Tongue (tissue), 2 donors: Measurements from ENCODE around the gene NT5C2. TPM values are rescaled to one million over a fixed set of nuclear protein-coding genes. Genes with fewer than 3 reads are reported as not detected.
A peak's percentile ranks its signal among the peaks of the same experiment; 100 is the strongest.
"Not testable (repeated sequence)": the region's sequence is repeated elsewhere in the genome, so short reads cannot be mapped to it uniquely, and the experiment has no call there.

ENCODE experiments used
- DNase-seq: peaks from one replicate; pipeline ENCODE4 v3.0.0-alpha.2; 2015
- total RNA-seq: library from RNA; depleted of rRNA; stranded (reverse); fragments of >200 nt; gene quantifications from one replicate; pipeline ENCODE4 v1.2.3, GENCODE V29; 2014

Gene NT5C2
- total RNA-seq, 1 donor from 2014 or later, result 154 TPM

DNA sequence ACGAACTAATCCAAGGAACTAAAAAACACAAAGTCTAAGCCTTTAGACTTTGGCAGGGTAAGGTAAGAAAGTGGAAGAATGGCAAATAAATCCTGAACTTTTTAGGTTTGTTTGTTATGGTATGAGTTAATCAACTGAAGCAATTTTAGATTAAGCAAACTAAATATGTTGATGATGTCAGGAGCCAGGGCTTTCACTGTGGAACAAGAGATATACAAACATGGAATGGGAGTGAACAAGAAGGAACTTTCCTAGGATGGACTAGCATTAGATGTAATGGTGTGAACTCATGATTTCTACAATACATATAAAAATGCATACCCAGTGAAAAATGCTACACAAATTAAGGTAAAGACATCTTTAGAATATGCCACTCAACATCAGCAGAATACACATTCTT, 35.8 kb downstream of the NT5C2 start:
- no peak for DNase-seq

DNA sequence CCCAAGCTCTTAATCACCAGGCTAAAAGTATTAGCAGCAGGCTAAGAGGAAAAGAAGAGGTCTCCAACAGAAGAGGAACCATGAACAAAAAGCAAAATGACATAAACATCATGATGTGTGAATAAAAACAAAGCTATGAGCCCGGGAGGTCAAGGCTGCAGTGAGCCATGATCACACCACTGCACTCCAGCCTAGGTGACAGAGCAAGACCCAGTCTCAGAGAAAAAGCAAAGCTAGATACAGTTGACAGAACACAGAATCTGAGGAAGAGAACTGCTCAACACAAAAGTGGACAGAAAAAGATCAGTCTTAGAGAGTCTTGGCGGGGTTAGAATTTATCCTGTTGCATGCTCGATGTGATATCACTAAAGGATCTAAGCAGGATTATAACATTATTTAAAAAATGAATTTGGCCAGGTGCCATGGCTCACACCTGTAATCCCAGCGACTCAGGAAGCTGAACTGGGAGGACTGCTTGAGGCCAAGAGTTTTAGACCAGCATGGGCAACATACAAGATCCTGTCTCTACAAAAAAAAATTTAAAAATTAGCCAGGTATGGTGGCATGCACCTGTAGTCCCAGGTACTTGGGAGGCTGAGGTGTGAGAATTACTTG, 37.5 kb downstream of the NT5C2 start:
- no peak for DNase-seq

DNA sequence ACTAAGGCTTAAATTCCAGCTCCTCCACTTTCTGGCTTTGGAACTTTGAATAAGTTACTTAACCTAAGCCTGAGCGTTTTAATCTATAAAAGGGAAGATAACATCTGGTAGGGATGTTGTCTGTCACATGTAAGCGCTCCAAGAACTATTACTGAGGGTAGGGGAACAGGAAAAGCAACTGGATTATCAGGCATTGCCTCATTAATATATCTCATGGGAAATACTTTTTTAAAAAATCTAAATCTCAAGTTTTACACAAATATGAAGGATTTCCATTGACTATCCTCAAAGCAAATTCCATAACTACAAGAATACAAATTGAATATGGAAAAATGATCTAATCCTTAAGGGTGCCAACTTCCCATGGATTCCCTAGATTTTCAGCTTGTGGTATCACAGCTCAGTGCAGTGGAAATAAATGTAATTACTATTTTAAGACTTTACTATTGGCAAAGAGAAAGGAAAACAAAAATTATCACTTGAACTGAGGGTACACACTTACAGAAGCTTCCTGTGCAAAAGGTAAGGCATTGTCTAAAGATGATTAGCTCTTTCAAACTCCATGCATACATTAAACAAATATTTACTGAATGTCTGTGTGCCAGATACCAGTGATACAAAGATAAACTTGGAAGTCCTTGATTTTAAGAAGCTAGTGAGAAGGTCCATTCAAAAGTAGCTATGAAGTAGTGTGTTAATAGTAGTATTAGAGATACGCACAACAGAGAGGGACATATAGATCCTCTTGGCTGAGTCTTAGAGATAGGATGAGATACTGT, 38.4 kb downstream of the NT5C2 start:
- DNase-seq, result peak; percentile 54

DNA sequence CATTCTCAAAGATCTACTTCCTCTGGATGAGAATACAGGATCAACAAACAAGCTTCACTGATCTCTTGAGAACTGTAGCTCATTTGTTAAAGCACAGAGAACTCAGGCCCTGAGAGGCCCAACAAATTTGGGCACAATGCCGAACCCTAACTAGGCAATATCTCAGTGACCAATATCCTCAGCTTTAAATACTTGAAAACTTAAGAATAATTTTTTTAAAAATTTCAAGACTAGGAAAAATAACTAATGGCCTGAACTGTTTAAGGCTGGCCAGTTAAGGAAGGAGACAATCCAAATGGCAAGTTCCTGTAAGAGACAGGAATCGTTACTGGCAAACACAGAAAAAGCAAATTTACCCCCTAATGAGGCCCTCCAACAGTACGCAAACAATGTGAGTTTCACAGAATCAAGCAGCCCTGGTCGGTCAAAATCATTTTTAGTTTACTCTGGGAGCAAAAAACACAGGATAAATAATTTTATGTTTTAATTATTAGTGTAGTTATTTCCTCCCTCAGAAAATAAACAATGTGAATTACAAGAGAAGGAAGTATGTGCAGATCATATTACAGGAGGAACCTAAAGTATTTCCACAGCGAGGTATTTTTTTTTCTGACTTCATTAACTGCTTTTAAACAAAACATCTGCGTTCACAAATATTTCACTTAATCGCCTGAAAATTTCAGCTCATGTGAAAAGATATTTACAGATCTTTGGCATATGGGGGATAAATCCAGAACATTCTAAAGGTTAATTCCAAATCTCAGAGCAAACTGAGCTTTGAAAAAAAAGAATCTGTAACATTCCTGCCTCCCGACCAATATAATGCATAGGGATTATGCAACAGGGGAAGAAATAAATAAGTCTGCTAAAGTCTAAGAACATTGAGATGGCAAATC, 39.5 kb downstream of the NT5C2 start:
- DNase-seq, result peak; percentile 68

DNA sequence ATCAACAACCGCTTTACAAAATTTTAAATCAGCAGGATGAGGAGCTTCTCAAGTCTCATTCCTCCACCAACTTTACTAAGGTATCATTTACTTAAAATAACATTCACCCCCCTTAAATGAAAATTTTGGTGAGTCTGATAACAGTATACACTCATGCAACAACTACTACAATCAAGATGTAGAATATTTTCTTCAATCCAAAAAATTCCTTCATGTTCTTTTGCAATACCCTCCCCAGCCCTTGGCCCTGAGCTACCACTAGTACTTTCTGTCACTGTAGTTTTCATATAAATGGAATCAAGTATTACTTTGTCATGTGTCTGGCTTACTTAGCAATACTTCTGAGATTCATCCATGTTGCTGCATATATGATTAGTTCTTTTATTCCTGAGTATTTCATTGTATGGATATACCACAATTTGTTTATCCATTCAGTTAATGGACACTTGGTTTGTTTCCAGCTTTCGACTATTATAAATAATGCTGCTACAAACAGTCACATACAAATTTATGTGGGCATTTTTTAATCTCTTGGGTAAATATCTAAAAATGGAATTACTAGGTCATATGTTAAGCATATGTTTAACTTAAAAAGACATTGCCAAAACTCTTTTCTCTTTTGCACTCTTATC, 43.0 kb downstream of the NT5C2 start:
- no peak for DNase-seq

DNA sequence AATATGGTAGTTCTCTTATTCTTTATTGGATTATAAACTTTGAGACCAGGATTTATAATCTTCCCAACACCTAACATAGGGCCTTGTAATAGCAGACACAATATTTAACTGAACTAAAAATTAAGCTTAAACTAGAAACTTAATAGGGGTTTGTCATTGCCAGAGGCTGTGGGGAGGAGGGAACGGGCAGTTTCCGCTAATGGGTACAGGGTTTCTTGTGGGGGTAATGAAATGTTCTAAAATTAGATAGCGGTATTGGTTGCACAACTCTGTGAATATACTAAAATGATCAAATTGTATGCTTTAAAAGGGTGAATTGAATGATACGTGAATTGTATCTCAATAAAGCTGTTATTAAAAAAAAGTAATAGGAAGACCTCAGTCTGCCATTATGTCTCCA, 45.4 kb downstream of the NT5C2 start:
- DNase-seq, result no peak

DNA sequence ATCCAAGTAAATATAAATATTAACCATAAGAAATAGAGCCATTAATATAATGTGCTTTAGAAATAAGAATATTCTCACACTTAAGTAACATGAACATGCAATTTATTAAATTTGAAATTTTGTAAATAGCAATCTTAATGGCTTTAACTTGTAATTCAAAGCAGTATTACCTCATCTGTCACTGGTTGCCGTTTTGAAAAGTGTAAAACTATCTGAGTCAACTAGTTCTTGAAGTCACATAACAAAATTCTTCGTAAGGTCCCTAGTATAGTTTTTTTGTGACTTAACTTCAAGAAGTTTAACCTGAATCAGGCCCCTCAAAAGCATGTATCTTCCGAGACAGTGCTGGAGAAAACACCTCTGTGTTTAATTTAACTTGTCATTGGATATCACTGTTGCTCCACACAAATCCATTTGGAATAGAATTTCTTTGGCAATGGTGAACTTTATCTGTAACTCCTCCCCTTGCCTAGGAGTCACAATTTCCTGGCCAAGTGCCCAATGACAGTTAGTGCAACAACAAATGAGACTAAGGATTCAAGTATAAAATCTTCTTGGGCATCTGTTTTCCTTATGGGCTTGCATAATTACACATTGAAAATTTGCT, 47.1 kb downstream of the NT5C2 start:
- peak; percentile 92 for DNase-seq

DNA sequence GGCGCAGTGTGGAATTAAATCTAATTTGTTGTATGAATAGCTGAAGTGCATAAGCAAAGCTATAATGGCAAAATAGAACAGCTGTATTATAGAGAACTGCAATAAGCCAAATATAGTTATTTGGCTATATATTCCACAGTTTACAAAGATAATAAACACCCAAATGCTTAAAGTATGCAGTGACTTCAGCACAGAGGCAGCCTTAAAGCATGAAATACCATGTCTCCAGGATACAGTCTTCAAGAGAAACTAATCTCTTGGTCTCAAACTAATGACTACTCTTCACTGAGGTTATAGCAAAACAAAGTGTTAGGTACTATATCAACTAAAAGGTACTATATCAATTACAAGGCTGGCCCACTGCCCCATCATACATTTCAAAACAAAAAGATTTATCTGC, 48.0 kb downstream of the NT5C2 start:
- peak; percentile 24 for DNase-seq

DNA sequence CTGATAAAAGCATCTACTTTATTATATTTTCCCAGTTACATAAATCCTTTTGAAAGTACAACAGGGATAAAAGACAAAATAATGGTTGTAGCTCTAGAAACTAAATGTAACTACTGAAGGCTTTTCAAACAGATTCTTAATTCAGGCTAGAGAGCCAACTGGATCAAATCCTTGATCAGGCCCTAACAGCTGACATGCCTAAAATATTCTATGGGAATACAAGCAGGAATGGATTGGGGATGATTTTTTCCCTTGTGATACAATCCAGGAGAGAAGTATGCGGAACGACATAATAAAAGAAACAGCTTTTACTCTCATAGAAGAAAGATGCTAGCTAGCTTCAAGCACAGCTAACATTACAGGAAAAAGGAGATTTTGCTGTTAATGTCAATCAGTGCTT, 49.0 kb downstream of the NT5C2 start:
- DNase-seq, result peak; percentile 62

DNA sequence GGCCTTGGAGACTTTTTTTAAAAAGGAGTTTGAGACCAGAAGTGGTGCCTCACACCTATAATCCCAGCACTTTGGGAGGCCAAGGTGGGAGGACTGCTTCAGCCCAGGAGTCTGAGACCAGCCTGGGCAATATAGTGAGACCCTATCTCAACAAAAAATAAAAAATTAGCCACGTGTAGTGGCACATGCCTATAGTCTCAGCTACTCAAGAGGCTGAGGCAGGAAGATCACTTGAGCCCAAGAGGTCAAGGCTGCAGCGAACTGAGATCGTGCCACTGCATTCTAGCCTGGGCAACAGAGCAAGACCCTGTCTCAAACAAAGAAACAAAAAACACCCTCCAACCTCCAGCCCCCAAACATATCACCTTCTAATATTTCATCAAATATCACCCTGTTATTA, 49.4 kb downstream of the NT5C2 start:
- DNase-seq, result not testable (repeated sequence)

DNA sequence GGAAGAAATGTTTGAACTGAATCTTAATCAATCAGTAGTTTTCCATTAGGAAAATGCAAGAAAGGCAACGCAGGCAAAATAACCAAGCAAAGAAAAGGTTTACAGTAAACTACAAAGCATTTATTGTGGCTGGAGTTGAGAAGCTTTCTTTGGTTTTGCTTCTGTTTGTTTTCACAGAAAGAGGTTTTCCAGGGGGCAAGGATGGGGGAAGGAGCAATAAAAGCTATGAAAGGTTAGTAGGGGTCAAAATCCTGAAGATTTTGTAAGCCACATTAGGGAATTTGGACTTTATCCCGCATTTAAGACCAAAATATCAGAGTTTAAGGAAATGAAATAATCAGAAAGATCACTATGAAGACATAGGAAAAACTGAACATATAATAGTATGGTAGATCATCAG, 51.1 kb downstream of the NT5C2 start:
- DNase-seq, result no peak

DNA sequence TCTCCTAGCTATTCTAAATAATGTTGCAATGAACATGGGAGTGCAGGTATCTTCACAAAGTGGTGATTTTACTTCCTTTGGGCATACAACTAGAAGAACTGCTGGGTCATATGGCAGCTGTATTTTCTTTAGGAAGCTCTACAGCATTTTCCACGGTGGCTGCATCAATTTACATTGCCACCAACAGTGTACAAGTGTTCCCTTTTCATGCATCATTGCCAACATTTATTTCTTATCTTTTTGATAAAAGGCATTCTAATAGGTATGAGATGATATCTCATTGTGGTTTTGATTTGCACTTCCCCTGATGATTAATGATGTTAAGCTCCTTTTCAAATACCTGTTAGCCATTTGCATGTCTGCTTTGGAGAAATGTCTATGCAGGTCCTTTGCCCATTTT, 52.6 kb downstream of the NT5C2 start:
- no peak for DNase-seq

DNA sequence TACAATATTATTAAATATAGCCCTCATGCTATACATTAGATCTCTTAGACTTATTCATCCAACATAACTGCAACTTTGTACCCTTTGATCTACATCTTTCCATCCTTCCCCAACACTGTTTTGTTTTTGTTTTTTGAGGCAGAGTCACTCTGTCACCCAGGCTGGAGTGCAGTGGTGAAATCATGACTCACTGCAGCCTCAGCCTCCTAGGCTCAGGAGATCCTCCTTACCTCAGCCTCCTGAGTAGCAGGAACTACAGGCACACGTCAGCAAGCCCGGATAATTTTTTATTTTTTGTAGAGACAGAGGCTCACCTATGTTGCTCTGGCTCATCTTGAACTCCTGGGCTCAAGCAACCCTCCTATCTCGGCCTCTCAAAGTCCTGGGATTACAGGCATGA, 53.3 kb downstream of the NT5C2 start:
- no peak for DNase-seq

DNA sequence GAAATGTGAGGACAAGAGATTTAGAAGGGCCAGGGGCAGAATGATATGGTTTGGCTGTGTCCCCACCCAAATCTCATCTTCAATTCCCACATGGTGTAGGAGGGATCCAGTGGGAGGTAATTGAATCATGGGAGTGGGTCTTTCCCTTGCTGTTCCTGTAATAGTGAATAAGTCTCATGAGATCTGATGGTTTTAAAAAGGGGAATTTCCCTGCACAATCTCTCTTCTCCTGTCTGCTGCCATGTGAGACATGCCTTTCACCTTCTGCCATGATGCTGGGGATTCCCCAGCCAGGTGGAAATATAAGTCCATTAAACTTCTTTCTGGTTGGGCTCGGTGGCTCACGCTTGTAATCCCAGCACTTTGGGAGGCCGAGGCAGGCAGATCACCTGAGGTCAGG, 57.9 kb downstream of the NT5C2 start:
- not testable (repeated sequence) for DNase-seq

DNA sequence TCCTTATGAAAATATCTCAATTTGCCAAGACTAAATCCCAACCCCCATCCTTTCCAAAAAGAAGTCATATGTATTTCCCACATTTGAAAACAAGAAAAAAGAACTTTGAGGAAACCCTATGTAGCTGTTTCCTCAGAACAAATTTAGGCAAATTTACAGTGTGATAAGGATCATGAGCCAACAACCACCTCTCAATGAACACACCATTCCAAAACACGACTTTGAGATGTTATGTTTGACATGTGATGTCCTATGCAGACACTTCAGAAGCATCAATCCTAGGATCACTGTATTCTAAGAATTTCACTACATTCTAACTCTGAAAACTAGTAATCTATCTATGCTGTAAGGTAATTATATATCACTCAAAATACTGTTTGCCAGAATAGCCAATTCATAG, 62.2 kb downstream of the NT5C2 start:
- no peak for DNase-seq

DNA sequence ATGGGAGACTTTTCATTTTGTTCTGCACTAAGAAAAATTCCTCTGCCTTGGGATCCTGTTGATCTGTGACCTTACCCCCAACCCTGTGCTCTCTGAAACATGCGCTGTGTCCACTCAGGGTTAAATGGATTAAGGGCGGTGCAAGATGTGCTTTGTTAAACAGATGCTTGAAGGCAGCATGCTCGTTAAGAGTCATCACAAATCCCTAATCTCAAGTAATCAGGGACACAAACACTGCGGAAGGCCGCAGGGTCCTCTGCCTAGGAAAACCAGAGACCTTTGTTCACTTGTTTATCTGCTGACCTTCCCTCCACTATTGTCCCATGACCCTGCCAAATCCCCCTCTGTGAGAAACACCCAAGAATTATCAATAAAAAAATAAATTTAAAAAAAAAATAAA, 62.9 kb downstream of the NT5C2 start:
- DNase-seq, result not testable (repeated sequence)

DNA sequence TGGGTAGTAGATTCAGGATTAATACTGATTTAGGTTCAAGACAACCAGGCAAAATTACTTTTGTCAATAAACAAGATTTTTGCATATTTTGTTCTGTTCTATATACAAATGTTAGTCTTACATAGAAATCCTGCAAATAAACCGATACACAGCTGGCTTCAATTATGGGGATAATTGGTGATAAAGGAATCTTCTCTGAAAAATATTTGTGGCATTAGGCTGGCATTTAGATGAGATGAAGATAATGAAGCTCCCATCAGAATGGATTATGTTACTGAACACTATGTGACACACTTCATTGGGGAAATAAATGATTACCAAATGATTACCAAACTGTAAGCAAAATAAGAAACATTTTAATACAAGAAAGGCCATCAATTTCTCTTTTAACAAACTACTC, 65.8 kb downstream of the NT5C2 start:
- DNase-seq, result no peak

DNA sequence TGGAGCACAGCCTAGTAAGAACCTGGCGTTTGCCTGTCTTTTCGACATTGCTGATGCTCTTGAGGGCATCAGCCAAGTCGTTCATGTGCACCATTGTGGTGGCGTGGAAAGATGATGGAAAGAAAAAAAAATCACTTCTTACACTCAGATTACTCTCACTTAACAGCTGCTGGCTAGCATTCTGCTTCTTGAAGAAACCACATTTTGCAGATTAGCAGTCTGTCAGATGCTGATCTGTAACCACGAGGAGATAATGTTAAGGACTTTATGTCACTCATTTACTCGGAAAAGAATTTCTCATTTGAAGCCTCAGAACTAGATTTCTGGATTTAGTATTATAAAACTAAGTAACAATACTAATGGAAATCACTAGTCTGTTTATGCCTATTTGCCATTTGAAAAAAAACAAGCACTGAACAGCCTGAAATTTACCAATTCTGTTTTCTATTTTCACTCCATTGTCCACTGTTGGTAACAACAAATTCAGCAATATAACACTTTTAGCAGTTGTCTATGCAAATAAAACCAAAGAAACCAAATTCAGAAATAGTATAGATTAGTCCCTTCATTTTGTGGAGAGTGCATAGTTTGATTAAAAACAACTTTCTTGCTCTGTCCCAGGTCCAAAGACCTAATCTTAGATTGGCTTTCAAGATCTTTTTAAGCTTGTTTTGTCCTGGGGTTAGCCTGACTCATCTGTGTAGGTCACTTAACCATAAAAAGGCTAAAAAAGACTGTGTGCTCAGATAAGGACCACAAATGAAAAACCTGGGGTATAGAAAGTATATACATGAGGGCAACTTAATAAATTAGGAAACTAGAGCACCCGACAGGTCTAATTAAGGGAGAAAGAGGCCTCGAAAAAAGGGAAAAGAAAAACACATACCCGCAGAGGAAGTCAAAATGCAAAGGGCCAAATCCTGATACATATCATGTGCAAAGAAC, 67.5 kb downstream of the NT5C2 start:
- DNase-seq, result no peak

DNA sequence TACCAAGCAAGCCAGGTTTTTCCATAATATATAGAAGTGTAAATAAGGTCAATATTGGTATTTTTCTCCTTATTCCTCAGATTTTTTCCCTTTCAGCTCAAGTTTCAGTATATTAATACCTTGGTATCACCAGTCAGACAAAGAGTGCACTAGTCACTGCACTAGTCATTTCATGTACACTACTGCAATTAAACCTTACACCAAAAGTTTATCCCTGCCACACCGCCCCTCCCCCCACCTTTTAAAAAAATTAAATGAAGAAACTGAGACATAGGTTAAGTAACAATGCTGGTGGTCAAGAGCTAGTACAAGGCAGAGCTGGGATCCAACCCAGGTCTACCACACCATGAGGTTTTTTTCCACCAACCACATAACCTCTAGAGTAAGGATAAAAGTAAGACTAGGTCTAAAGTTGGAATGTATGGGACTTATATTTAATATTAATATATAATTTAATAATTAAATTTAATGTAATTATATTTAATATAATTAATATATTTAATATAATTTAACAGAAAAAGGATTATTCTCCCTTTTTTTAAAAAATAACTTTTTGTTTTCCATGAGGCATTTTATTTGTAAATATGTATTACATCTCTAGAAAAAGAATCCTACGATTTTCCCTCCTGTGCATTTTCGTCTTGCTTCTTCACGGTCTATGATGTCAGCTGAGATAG, 68.5 kb downstream of the NT5C2 start:
- DNase-seq, result no peak

DNA sequence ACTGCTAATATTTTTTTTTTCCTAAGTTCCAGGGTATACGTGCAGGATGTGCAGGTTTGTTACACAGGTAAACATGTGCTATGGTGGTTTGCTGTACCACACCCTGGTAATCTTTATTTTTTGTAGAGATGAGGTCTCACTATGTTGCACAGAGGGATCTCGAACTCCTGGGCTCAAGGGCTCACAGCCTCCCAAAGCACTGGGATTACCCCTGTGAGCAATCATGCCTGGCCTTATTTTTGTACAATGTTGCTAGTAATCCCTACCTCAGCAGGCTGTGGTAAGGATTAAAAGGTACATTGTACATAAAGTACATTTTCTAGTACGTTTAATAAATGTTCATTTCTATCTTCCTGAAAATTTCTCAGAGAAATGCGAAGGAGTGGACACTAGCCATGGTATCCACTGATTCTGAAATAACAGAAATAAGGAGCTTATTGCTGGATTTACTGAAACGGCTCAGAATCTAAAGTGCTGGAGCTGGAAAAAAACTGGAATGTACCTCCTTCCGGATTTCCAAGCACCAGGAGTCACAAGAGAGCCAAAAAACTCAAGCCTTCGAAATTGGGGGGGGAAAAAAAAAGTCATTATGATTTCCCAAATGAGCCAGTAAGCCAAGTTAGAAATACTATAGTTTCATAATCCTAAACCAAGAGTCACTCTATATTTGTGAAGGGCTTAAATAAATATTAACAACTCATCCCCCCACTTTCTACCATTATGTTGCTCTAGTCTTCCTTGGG, 69.6 kb downstream of the NT5C2 start:
- DNase-seq, result no peak
